ENCODE results near the gene ZNF646. TPM values are rescaled to one million over a fixed set of nuclear protein-coding genes. Genes with fewer than 3 reads are reported as not detected.

The ZNF646 gene
- polyA plus RNA-seq, 1 donor from 2014 or later, result 8.5 TPM

DNA sequence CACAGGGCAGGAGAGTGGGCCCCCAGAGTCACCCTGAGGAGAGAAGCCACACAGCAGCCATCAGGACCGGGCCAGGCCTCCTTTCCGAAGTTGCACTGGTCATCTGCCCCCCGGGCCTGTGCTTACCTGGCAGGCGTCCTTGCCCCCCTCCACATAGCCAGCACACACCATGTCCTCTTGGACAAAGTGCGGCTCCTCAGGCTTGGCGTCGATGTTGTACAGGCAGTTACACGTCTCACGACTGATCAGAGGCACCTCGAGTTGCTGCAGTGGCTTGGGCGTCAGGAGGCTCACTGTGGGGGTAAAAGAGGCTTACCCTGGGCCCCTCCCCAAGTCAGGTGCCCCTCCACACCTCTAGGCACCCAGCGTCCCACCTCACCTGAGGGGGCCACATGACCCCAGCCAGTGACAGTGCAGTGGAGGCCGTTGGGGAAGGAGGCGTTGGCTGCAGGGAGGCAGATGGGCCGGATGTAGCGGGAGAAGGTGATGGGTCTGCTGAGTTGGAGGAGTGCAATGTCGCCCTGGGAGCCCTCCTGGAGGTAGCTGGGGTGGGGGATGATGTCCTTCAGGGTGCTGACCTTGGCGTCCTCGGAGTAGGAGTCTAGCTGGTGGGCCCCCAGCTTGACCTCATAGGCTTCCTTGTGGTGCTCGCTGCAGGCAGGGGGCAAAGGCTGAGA, 58.2 kb downstream of the ZNF646 start:
- no peaks in the 10 kb centered on the region for H4K20me1 ChIP-seq (ENCODE audit: insufficient read depth)

DNA sequence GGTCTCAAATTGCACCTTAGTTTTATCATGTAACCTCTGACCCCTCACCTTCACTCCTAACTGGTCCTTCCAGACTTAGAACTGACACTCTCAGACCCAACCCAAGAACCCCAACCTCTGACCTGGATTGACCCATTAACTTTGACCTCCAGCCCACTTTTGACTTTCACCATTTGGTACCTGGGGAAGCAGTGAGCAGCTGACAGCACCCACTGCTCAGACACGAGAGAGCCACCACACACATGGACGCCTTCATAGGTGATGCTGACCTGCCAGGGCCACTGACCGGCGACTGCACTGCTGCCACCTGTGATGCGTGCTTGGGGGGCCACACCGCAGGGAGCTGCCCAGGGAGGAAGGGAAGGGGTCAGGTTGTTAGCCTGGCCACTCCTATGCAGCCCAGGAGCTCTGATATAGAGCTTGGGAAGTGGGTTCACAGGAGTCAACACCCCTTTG, 58.9 kb downstream of the ZNF646 start:
- no peaks in the 10 kb centered on the region for H3K36me3 ChIP-seq (ENCODE audit: insufficient read depth, low read length)
- no peaks in the 10 kb centered on the region for H3K27me3 ChIP-seq (ENCODE audit: insufficient read depth, low read depth, low read length)
- H3K9me3 ChIP-seq (ENCODE audit: low read length), result no peaks in the 10 kb centered on the region
- H3K9ac ChIP-seq (ENCODE audit: low read length), result no peak overlapping the region
- no peak overlapping the region for H3K4me3 ChIP-seq (ENCODE audit: low read length)
- H2AFZ ChIP-seq (ENCODE audit: low read depth, low read length), result no peak overlapping the region
- no peaks in the 10 kb centered on the region for H3F3A ChIP-seq (ENCODE audit: insufficient read depth, low read length, poor library complexity, severe bottlenecking)
- H4K20me1 ChIP-seq (ENCODE audit: insufficient read depth), result no peaks in the 10 kb centered on the region
- H3K4me2 ChIP-seq (ENCODE audit: low read length), result no peak overlapping the region
- no peak overlapping the region for H3K27ac ChIP-seq (ENCODE audit: low read length)
- H3K9me2 ChIP-seq (ENCODE audit: insufficient read depth, low read length), result no peaks in the 10 kb centered on the region
- H3K79me2 ChIP-seq (replicated peaks; ENCODE audit: insufficient read depth, low read length), result no peaks in the 10 kb centered on the region
- TF ChIP-seq, protein P1, sequence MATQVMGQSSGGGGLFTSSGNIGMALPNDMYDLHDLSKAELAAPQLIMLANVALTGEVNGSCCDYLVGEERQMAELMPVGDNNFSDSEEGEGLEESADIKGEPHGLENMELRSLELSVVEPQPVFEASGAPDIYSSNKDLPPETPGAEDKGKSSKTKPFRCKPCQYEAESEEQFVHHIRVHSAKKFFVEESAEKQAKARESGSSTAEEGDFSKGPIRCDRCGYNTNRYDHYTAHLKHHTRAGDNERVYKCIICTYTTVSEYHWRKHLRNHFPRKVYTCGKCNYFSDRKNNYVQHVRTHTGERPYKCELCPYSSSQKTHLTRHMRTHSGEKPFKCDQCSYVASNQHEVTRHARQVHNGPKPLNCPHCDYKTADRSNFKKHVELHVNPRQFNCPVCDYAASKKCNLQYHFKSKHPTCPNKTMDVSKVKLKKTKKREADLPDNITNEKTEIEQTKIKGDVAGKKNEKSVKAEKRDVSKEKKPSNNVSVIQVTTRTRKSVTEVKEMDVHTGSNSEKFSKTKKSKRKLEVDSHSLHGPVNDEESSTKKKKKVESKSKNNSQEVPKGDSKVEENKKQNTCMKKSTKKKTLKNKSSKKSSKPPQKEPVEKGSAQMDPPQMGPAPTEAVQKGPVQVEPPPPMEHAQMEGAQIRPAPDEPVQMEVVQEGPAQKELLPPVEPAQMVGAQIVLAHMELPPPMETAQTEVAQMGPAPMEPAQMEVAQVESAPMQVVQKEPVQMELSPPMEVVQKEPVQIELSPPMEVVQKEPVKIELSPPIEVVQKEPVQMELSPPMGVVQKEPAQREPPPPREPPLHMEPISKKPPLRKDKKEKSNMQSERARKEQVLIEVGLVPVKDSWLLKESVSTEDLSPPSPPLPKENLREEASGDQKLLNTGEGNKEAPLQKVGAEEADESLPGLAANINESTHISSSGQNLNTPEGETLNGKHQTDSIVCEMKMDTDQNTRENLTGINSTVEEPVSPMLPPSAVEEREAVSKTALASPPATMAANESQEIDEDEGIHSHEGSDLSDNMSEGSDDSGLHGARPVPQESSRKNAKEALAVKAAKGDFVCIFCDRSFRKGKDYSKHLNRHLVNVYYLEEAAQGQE (IDR thresholded peaks at IDR 0.05; ENCODE audit: borderline replicate concordance), result no peak
- TF ChIP-seq POLR2AphosphoS5 (IDR thresholded peaks at IDR 0.05) (no peak), EP300 (conservative IDR thresholded peaks at IDR 0.05; ENCODE audit: poor library complexity, severe bottlenecking) (no peak), TAF1 (IDR thresholded peaks at IDR 0.05; ENCODE audit: low read depth) (no peak), SMC3 (conservative IDR thresholded peaks at IDR 0.05; ENCODE audit: poor library complexity) (no peak), CTCF (IDR thresholded peaks at IDR 0.05; ENCODE audit: poor library complexity, severe bottlenecking) (no peak), RAD21 (conservative IDR thresholded peaks at IDR 0.05) (no peak), EZH2 (IDR thresholded peaks at IDR 0.05; ENCODE audit: borderline replicate concordance, insufficient read depth, low read length, poor library complexity, severe bottlenecking) (no peak)

More for the DNA sequence above, 58.2 kb downstream of the ZNF646 start:
- no peak overlapping the region for H3K27ac ChIP-seq (ENCODE audit: low read length)
- no peaks in the 10 kb centered on the region for H3F3A ChIP-seq (ENCODE audit: insufficient read depth, low read length, poor library complexity, severe bottlenecking)
- H3K4me2 ChIP-seq (ENCODE audit: low read length), result no peak overlapping the region
- no peak overlapping the region for H3K9ac ChIP-seq (ENCODE audit: low read length)
- H3K9me3 ChIP-seq (ENCODE audit: low read length), result no peaks in the 10 kb centered on the region
- no peaks in the 10 kb centered on the region for H3K79me2 ChIP-seq (replicated peaks; ENCODE audit: insufficient read depth, low read length)
- no peaks in the 10 kb centered on the region for H3K27me3 ChIP-seq (ENCODE audit: insufficient read depth, low read depth, low read length)
- no peaks in the 10 kb centered on the region for H3K9me2 ChIP-seq (ENCODE audit: insufficient read depth, low read length)
- no peak overlapping the region for H3K4me3 ChIP-seq (ENCODE audit: low read length)
- TF ChIP-seq, protein P1 (IDR thresholded peaks at IDR 0.05; ENCODE audit: borderline replicate concordance), result no peak
- TF ChIP-seq TAF1 (IDR thresholded peaks at IDR 0.05; ENCODE audit: low read depth), result no peak
- TF ChIP-seq POLR2AphosphoS5 (IDR thresholded peaks at IDR 0.05), result no peak
- no peak for TF ChIP-seq SMC3 (conservative IDR thresholded peaks at IDR 0.05; ENCODE audit: poor library complexity)
- no peak for TF ChIP-seq MXI1 (conservative IDR thresholded peaks at IDR 0.05; ENCODE audit: poor library complexity, severe bottlenecking)
- TF ChIP-seq CTCF (IDR thresholded peaks at IDR 0.05; ENCODE audit: poor library complexity, severe bottlenecking), result no peak
- no peak for TF ChIP-seq EP300 (conservative IDR thresholded peaks at IDR 0.05; ENCODE audit: poor library complexity, severe bottlenecking)
- TF ChIP-seq EZH2 (IDR thresholded peaks at IDR 0.05; ENCODE audit: borderline replicate concordance, insufficient read depth, low read length, poor library complexity, severe bottlenecking), result no peak
- no peak for TF ChIP-seq RAD21 (conservative IDR thresholded peaks at IDR 0.05)
- no peak overlapping the region for H2AFZ ChIP-seq (ENCODE audit: low read depth, low read length)
- H3K36me3 ChIP-seq (ENCODE audit: insufficient read depth, low read length), result no peaks in the 10 kb centered on the region
